ENCODE results near the gene RAB3IP.

Gene RAB3IP

GRCh38 chr12:69824028-69824427, 85.4 kb downstream of the RAB3IP start:
- FAIRE-seq (no peak), DNase-seq (ENCODE audit: insufficient read length, low spot score) (no peak)
- no peak for TF ChIP-seq CTCF (IDR thresholded peaks at IDR 0.05; ENCODE audit: insufficient read depth, missing control alignments)

GRCh38 chr12:69824966-69825560, 86.4 kb downstream of the RAB3IP start, which contains the start of gene MYRFL:
MYRFL (plus strand) TSS chr12:69825227; CDS start chr12:69825518, 291 bp downstream.
- no peak for TF ChIP-seq CTCF (IDR thresholded peaks at IDR 0.05; ENCODE audit: insufficient read depth, missing control alignments)
- DNase-seq (ENCODE audit: insufficient read length, low spot score) = no peak
- FAIRE-seq = no peak

- DNase-seq (ENCODE audit: insufficient read length, low spot score) (no peak), FAIRE-seq (no peak)
- no peak for TF ChIP-seq CTCF (IDR thresholded peaks at IDR 0.05; ENCODE audit: insufficient read depth, missing control alignments)
These were observed 90.2 kb downstream of the RAB3IP start for GRCh38 chr12:69828897-69829296.

- no peak for TF ChIP-seq CTCF (IDR thresholded peaks at IDR 0.05; ENCODE audit: insufficient read depth, missing control alignments)
- FAIRE-seq = no peak
- DNase-seq (ENCODE audit: insufficient read length, low spot score) = no peak
These were observed 95.0 kb downstream of the RAB3IP start for GRCh38 chr12:69833696-69834095.

- DNase-seq (ENCODE audit: insufficient read length, low spot score) (no peak), FAIRE-seq (no peak)
- no peak for TF ChIP-seq CTCF (IDR thresholded peaks at IDR 0.05; ENCODE audit: insufficient read depth, missing control alignments)
These were observed 95.5 kb downstream of the RAB3IP start for GRCh38 chr12:69834147-69834546.

- TF ChIP-seq CTCF (IDR thresholded peaks at IDR 0.05; ENCODE audit: insufficient read depth, missing control alignments) = no peak
- DNase-seq (ENCODE audit: insufficient read length, low spot score) (no peak), FAIRE-seq (no peak)
These were observed 95.9 kb downstream of the RAB3IP start for GRCh38 chr12:69834576-69834975.

GRCh38 chr12:69835081-69835480, 96.4 kb downstream of the RAB3IP start:
- no peak for TF ChIP-seq CTCF (IDR thresholded peaks at IDR 0.05; ENCODE audit: insufficient read depth, missing control alignments)
- no peak for FAIRE-seq
- no peak for DNase-seq (ENCODE audit: insufficient read length, low spot score)
